SU-DHL-6 (cell line): ENCODE measurements around the gene ZNF665.

Experiments used
- EZH2phosphoT487 ChIP-seq: fragments of 200-600 bp; sonication (generic), shearing (Covaris generic); conservative IDR thresholded peaks from 2 replicates; pipeline ENCODE4 v1.6.1; 2018; ENCODE audit warnings: mild to moderate bottlenecking, antibody characterized with exemption, low read length, moderate library complexity, mixed read lengths
- TF ChIP-seq, protein P1 (sequence below): fragments of 200-600 bp; sonication (generic); IDR thresholded peaks from one replicate; pipeline ENCODE4 v1.5.1; 2017; ENCODE audit warnings: antibody characterized with exemption, mild to moderate bottlenecking, low read length, moderate library complexity; ENCODE audit not compliant: insufficient read depth, poor library complexity, severe bottlenecking

DNA sequence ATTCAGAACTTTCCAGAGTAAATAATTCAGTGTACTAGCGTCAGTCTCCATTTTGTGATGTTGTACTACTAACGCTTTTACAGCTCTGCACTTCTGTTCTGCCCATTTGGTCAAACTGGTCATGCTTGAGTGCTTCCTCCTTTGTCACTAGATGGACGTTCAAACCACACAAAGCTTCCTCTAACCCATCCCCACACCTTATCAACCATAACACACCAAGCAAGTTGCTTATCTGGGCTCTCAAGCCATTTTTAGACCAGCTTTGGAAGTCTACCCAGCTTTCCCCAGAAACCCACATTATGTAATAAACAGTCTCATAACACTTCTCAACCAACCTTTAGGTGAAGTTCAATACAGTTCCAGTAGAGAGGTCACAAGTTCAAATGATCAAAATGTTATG, 32.0 kb downstream of the ZNF665 start:
- TF ChIP-seq, protein P1, sequence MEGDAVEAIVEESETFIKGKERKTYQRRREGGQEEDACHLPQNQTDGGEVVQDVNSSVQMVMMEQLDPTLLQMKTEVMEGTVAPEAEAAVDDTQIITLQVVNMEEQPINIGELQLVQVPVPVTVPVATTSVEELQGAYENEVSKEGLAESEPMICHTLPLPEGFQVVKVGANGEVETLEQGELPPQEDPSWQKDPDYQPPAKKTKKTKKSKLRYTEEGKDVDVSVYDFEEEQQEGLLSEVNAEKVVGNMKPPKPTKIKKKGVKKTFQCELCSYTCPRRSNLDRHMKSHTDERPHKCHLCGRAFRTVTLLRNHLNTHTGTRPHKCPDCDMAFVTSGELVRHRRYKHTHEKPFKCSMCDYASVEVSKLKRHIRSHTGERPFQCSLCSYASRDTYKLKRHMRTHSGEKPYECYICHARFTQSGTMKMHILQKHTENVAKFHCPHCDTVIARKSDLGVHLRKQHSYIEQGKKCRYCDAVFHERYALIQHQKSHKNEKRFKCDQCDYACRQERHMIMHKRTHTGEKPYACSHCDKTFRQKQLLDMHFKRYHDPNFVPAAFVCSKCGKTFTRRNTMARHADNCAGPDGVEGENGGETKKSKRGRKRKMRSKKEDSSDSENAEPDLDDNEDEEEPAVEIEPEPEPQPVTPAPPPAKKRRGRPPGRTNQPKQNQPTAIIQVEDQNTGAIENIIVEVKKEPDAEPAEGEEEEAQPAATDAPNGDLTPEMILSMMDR: no peak
- no peak for TF ChIP-seq EZH2phosphoT487
